Measurements from ENCODE around the gene DUSP7. TPM values are rescaled to one million over a fixed set of nuclear protein-coding genes. Genes with fewer than 3 reads are reported as not detected.

Gene DUSP7
- total RNA-seq, 1 experiment from 2014 or later, result 18.8 TPM

DNA sequence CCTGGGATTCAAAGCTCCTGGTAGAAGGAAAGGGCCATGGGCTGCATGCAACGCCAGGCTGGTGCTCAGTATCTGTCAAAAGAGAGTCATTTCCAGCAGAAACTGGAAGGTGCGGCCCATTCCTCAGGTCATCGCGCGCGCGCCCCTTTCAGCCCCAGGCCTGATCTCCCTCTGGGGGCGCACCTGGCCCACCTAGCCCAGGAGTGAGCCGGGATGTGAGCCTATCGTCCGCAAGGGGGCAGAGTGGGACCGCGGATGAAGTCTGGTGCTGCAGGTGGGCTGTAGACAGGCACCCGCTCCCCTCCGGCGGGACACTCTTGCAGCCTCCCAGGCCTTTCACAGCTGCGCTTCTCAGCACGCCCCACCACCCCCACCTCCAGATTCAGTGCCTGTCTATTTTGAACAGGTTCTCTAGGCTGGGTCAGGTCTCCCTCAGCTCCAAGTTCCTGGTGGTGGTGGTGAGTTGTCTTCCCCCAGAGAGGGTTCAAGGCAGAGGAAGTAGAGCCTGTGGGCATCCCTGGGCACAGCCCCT is 54.9 kb downstream of the DUSP7 start:
- DNase-seq (ENCODE audit: low spot score) (peak; percentile 97), ATAC-seq (peak; percentile 76)
- ChIA-PET POLR2A (interaction anchor here (1.7 kb wide), 1 partner anchor 52 kb away, joined by 4 read pairs; no protein-coding TSS in a partner anchor), CTCF (interaction anchor here (0.6 to 8.5 kb wide), 21 partner anchors 14 to 384 kb away, joined by 3 to 382 read pairs (median 6); partner anchors contain the start of genes ABHD14A, ABHD14B, ACY1 and DUSP7)
- Mint-ChIP-seq H3K36me3 (no peaks in the 10 kb centered on the region), H3K9me3 (no peaks in the 10 kb centered on the region), H3K27ac (peak overlapping the region; percentile 86), H3K4me1 (peaks cover 42% of the 10 kb centered on the region), H3K27me3 (ENCODE audit: low read depth) (no peaks in the 10 kb centered on the region), H3K4me3 (no peak overlapping the region)
- no peak for TF ChIP-seq FOXP4 (CRISPR knock-in tag; IDR thresholded peaks at IDR 0.05)
- TF ChIP-seq ZNF138 (CRISPR knock-in tag; conservative IDR thresholded peaks at IDR 0.05), result no peak
- no peak for TF ChIP-seq JUN (CRISPR knock-in tag; IDR thresholded peaks at IDR 0.05)
- TF ChIP-seq ETV6 (CRISPR knock-in tag; IDR thresholded peaks at IDR 0.05), result peak; percentile 43; the same call in 1 of the 2 replicates
- TF ChIP-seq KAT7 (CRISPR knock-in tag; IDR thresholded peaks at IDR 0.05; ENCODE audit: borderline replicate concordance), result no peak
- TF ChIP-seq CBFB (CRISPR knock-in tag; IDR thresholded peaks at IDR 0.05; ENCODE audit: low read depth), result 0 out of 2 replicates have a peak, but pooled peaks have one; percentile 43
- TF ChIP-seq, protein P1, sequence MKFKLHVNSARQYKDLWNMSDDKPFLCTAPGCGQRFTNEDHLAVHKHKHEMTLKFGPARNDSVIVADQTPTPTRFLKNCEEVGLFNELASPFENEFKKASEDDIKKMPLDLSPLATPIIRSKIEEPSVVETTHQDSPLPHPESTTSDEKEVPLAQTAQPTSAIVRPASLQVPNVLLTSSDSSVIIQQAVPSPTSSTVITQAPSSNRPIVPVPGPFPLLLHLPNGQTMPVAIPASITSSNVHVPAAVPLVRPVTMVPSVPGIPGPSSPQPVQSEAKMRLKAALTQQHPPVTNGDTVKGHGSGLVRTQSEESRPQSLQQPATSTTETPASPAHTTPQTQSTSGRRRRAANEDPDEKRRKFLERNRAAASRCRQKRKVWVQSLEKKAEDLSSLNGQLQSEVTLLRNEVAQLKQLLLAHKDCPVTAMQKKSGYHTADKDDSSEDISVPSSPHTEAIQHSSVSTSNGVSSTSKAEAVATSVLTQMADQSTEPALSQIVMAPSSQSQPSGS (CRISPR knock-in tag; IDR thresholded peaks at IDR 0.05; ENCODE audit: borderline replicate concordance, low read depth), result no peak
- TF ChIP-seq, protein P2, sequence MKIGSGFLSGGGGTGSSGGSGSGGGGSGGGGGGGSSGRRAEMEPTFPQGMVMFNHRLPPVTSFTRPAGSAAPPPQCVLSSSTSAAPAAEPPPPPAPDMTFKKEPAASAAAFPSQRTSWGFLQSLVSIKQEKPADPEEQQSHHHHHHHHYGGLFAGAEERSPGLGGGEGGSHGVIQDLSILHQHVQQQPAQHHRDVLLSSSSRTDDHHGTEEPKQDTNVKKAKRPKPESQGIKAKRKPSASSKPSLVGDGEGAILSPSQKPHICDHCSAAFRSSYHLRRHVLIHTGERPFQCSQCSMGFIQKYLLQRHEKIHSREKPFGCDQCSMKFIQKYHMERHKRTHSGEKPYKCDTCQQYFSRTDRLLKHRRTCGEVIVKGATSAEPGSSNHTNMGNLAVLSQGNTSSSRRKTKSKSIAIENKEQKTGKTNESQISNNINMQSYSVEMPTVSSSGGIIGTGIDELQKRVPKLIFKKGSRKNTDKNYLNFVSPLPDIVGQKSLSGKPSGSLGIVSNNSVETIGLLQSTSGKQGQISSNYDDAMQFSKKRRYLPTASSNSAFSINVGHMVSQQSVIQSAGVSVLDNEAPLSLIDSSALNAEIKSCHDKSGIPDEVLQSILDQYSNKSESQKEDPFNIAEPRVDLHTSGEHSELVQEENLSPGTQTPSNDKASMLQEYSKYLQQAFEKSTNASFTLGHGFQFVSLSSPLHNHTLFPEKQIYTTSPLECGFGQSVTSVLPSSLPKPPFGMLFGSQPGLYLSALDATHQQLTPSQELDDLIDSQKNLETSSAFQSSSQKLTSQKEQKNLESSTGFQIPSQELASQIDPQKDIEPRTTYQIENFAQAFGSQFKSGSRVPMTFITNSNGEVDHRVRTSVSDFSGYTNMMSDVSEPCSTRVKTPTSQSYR (CRISPR knock-in tag; IDR thresholded peaks at IDR 0.05), result no peak
- TF ChIP-seq, protein P3, sequence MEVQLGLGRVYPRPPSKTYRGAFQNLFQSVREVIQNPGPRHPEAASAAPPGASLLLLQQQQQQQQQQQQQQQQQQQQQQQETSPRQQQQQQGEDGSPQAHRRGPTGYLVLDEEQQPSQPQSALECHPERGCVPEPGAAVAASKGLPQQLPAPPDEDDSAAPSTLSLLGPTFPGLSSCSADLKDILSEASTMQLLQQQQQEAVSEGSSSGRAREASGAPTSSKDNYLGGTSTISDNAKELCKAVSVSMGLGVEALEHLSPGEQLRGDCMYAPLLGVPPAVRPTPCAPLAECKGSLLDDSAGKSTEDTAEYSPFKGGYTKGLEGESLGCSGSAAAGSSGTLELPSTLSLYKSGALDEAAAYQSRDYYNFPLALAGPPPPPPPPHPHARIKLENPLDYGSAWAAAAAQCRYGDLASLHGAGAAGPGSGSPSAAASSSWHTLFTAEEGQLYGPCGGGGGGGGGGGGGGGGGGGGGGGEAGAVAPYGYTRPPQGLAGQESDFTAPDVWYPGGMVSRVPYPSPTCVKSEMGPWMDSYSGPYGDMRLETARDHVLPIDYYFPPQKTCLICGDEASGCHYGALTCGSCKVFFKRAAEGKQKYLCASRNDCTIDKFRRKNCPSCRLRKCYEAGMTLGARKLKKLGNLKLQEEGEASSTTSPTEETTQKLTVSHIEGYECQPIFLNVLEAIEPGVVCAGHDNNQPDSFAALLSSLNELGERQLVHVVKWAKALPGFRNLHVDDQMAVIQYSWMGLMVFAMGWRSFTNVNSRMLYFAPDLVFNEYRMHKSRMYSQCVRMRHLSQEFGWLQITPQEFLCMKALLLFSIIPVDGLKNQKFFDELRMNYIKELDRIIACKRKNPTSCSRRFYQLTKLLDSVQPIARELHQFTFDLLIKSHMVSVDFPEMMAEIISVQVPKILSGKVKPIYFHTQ (CRISPR knock-in tag; IDR thresholded peaks at IDR 0.05), result no peak
- no peak for TF ChIP-seq GTF2I (CRISPR knock-in tag; conservative IDR thresholded peaks at IDR 0.05)
- no peak for TF ChIP-seq MLX (CRISPR knock-in tag; IDR thresholded peaks at IDR 0.05)
- peak; percentile 72; the same call in 1 of the 2 replicates for TF ChIP-seq SP1 (CRISPR knock-in tag; conservative IDR thresholded peaks at IDR 0.05)
- no peak for TF ChIP-seq ZNF396 (CRISPR knock-in tag; IDR thresholded peaks at IDR 0.05; ENCODE audit: borderline replicate concordance)
- no peak for TF ChIP-seq ATF6 (CRISPR knock-in tag; IDR thresholded peaks at IDR 0.05)
- TF ChIP-seq ZNF121 (CRISPR knock-in tag; IDR thresholded peaks at IDR 0.05), result peak; percentile 95
- TF ChIP-seq ZNF671 (CRISPR knock-in tag; IDR thresholded peaks at IDR 0.05), result no peak
- TF ChIP-seq, protein P4, sequence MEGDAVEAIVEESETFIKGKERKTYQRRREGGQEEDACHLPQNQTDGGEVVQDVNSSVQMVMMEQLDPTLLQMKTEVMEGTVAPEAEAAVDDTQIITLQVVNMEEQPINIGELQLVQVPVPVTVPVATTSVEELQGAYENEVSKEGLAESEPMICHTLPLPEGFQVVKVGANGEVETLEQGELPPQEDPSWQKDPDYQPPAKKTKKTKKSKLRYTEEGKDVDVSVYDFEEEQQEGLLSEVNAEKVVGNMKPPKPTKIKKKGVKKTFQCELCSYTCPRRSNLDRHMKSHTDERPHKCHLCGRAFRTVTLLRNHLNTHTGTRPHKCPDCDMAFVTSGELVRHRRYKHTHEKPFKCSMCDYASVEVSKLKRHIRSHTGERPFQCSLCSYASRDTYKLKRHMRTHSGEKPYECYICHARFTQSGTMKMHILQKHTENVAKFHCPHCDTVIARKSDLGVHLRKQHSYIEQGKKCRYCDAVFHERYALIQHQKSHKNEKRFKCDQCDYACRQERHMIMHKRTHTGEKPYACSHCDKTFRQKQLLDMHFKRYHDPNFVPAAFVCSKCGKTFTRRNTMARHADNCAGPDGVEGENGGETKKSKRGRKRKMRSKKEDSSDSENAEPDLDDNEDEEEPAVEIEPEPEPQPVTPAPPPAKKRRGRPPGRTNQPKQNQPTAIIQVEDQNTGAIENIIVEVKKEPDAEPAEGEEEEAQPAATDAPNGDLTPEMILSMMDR (IDR thresholded peaks at IDR 0.05), result peak; percentile 90
- no peak for TF ChIP-seq ESRRA (CRISPR knock-in tag; IDR thresholded peaks at IDR 0.05; ENCODE audit: borderline replicate concordance)
- TF ChIP-seq NR2C2 (CRISPR knock-in tag; IDR thresholded peaks at IDR 0.05), result no peak
- TF ChIP-seq SMAD4 (CRISPR knock-in tag; IDR thresholded peaks at IDR 0.05), result no peak
- no peak for TF ChIP-seq STAT6 (CRISPR knock-in tag; conservative IDR thresholded peaks at IDR 0.05; ENCODE audit: low read depth)

Data from WTC11 (cell line).